Measurements from ENCODE around the gene ST3GAL2. TPM values are rescaled to one million over a fixed set of nuclear protein-coding genes. Genes with fewer than 3 reads are reported as not detected.

Gene ST3GAL2
- total RNA-seq, 1 experiment from 2014 or later = 49.4 TPM

DNA sequence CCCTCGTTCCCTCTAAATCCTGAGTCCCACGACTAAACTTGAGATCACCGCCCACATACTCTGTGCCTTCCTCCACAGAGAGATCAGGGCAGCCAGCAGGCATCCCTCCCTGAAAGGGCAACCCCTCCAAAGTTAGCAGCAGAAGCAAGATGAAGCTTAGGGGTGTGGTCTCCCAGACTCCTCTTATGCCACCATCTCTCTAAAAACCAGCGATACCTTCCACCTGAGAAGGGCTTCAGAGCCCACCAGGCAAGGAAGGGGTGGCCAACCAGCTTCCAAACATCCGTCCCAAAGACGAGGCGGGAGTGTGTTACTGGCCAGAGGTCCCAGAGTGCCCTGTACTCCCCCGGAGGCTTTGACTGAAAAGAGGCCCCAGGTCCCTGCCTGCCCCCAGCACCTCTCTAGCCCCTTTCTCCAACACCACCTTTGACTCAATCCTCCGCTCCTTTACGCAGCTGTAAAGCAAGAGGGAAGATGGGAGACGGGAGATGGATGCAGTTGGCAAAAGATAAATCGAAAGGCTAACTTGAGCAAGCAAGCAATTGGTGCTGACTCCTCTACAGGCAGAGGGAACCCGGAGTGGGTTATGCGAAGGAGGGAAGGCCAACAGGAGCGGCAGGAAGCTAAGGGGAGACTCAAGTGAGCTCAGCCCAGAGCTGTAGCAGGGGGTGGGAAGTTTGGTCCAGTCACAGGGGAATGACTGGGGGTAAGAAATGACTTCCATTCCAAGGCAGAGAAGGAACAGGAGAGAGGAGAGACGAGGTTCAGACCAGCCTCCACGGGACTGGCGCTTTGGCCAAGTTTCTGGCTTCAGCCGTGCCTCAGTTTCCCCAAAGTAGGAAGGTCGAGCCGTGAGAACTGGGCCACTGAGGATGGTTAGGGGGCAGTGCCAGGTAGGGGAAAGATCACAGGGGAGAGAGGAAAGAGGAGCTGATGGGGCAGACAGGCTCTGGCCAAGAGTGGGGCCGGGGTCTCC, 1.0 kb downstream of the ST3GAL2 start (continued):
- TF ChIP-seq AR (CRISPR knock-in tag; IDR thresholded peaks at IDR 0.05) = no peak

DNA sequence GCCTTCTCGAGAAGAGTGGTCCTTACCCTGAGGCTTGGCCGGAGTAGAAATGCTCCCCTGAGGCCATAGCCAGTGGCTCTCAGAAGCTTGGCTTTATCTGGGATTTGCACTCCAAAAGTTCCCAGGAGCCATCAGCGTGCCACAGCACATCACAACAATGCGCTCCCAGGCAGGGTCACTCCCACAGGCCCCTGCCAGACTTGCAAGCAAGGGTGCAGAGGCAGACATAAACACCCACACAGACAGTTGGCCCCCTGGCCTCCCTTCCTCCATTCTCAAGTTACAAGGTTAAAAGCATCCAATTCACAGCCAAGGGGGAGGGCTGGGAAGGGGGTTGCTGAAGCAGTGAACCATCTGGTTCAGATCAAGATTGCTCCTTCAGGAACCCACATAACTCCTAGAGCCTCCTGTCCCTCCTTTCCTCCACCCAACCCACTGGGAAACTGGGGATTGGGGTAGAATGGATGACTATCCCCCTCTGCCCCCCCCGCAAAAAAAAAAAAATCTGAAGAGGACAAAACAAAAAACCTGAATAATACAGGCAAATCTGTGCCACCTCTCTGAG, 1.8 kb downstream of the ST3GAL2 start:
- Mint-ChIP-seq H3K27ac (peak overlapping the region; percentile 96), H3K4me1 (peaks cover 56% of the 10 kb centered on the region), H3K4me3 (peak overlapping the region; percentile 99), H3K36me3 (peaks cover 9% of the 10 kb centered on the region; the same call in 1 of the 2 replicates), H3K27me3 (ENCODE audit: low read depth) (no peaks in the 10 kb centered on the region), H3K9me3 (no peaks in the 10 kb centered on the region)
- ATAC-seq (peak; percentile 22), DNase-seq (ENCODE audit: low spot score) (peak; percentile 68)
- CTCF ChIA-PET = interaction anchor here (1.0 to 2.9 kb wide), 3 partner anchors 7 to 34 kb away, joined by 3 to 16 read pairs (median 4); no protein-coding TSS in a partner anchor
- TF ChIP-seq FOXK1 (CRISPR knock-in tag; IDR thresholded peaks at IDR 0.05) = peak; percentile 89
- peak; percentile 47; the same call in 1 of the 2 replicates for TF ChIP-seq ETV6 (CRISPR knock-in tag; IDR thresholded peaks at IDR 0.05)
- TF ChIP-seq TP53 (CRISPR knock-in tag; IDR thresholded peaks at IDR 0.05) = no peak
- peak; percentile 31; the same call in 1 of the 2 replicates for TF ChIP-seq ZNF423 (CRISPR knock-in tag; IDR thresholded peaks at IDR 0.05)
- no peak for TF ChIP-seq CDX4 (CRISPR knock-in tag; IDR thresholded peaks at IDR 0.05; ENCODE audit: borderline replicate concordance)
- POLR2A ChIA-PET = no interaction called here

GRCh38 chr16:70434484-70435260, 4.2 kb downstream of the ST3GAL2 start:
- Mint-ChIP-seq H3K9me3 (no peaks in the 10 kb centered on the region), H3K27me3 (ENCODE audit: low read depth) (no peaks in the 10 kb centered on the region), H3K4me3 (no peak overlapping the region), H3K36me3 (peaks cover 9% of the 10 kb centered on the region; the same call in 1 of the 2 replicates), H3K4me1 (peaks cover 67% of the 10 kb centered on the region), H3K27ac (peak overlapping the region; percentile 53; the same call in 1 of the 2 replicates)
- DNase-seq (ENCODE audit: low spot score) (no peak), ATAC-seq (no peak)
- ChIA-PET POLR2A (no interaction called here), CTCF (interaction anchor here (2.8 kb wide), 1 partner anchor 36 kb away, joined by 10 read pairs; no protein-coding TSS in a partner anchor)
- TF ChIP-seq TEAD1 (CRISPR knock-in tag; IDR thresholded peaks at IDR 0.05) = no peak
- TF ChIP-seq, protein P1, sequence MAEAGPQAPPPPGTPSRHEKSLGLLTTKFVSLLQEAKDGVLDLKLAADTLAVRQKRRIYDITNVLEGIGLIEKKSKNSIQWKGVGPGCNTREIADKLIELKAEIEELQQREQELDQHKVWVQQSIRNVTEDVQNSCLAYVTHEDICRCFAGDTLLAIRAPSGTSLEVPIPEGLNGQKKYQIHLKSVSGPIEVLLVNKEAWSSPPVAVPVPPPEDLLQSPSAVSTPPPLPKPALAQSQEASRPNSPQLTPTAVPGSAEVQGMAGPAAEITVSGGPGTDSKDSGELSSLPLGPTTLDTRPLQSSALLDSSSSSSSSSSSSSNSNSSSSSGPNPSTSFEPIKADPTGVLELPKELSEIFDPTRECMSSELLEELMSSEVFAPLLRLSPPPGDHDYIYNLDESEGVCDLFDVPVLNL (CRISPR knock-in tag; IDR thresholded peaks at IDR 0.05; ENCODE audit: borderline replicate concordance, low read depth) = no peak
- TF ChIP-seq FOXP1 (CRISPR knock-in tag; IDR thresholded peaks at IDR 0.05; ENCODE audit: borderline replicate concordance) = no peak
- TF ChIP-seq HMGA2 (CRISPR knock-in tag; IDR thresholded peaks at IDR 0.05) = no peak
- no peak for TF ChIP-seq ZNF423 (CRISPR knock-in tag; IDR thresholded peaks at IDR 0.05)
- no peak for TF ChIP-seq RORB (CRISPR knock-in tag; IDR thresholded peaks at IDR 0.05)
- no peak for TF ChIP-seq ZNF219 (CRISPR knock-in tag; IDR thresholded peaks at IDR 0.05; ENCODE audit: borderline replicate concordance)
- TF ChIP-seq, protein P2, sequence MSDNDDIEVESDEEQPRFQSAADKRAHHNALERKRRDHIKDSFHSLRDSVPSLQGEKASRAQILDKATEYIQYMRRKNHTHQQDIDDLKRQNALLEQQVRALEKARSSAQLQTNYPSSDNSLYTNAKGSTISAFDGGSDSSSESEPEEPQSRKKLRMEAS (CRISPR knock-in tag; IDR thresholded peaks at IDR 0.05) = no peak
- TF ChIP-seq RELA (CRISPR knock-in tag; IDR thresholded peaks at IDR 0.05; ENCODE audit: borderline replicate concordance) = no peak
- no peak for TF ChIP-seq JAZF1 (CRISPR knock-in tag; IDR thresholded peaks at IDR 0.05)
- TF ChIP-seq PRRX2 (CRISPR knock-in tag; IDR thresholded peaks at IDR 0.05) = no peak

Measured in WTC11 (cell line).